Measurements from ENCODE around the gene SERPINB1. TPM values are rescaled to one million over a fixed set of nuclear protein-coding genes. Genes with fewer than 3 reads are reported as not detected.

The SERPINB1 gene
- total and polyA plus RNA-seq, 9 of the 15 experiments (the other 6 are each of a cell fraction or from before 2014, with no cell fraction given), result 33.9 to 108 (median 63.8) TPM

DNA sequence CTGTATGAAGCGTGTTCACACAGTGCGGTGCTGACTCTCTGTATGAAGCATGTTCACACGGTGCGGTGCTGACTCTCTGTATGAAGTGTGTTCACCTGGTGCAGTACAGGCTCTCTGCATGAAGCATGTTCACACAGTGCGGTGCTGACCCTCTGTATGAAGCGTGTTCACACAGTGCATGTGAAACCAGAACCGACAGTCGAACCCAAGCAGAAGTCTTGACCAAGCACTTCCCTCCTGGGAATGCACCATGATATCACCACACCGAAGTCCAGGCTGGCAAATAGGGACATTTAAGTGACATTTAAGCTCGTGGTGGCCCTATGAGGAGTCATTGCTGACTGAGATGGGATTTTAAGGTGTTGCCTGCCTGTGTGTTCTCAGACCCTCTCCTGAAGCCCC, 11.3 kb upstream of the SERPINB1 start (continued):
- TF ChIP-seq, protein P1, sequence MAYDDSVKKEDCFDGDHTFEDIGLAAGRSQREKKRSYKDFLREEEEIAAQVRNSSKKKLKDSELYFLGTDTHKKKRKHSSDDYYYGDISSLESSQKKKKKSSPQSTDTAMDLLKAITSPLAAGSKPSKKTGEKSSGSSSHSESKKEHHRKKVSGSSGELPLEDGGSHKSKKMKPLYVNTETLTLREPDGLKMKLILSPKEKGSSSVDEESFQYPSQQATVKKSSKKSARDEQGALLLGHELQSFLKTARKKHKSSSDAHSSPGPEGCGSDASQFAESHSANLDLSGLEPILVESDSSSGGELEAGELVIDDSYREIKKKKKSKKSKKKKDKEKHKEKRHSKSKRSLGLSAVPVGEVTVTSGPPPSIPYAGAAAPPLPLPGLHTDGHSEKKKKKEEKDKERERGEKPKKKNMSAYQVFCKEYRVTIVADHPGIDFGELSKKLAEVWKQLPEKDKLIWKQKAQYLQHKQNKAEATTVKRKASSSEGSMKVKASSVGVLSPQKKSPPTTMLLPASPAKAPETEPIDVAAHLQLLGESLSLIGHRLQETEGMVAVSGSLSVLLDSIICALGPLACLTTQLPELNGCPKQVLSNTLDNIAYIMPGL (CRISPR knock-in tag; IDR thresholded peaks at IDR 0.05), result no peak
- TF ChIP-seq SMAD4 (CRISPR knock-in tag; conservative IDR thresholded peaks at IDR 0.05), result no peak
- no peak for TF ChIP-seq NFATC3 (IDR thresholded peaks at IDR 0.05)

DNA sequence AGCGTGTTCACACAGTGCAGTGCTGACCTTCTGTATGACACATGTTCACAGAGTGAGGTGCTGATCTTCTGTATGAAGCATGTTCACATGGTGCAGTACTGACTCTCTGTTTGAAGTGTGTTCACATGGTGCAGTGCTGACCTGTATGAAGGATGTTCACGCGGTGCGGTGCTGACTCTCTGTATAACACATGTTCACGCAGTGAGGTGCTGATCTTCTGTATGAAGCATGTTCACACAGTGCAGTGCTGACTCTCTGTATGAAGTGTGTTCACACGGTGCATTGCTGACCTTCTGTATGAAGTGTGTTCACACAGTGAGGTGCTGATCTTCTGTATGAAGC, 10.8 kb upstream of the SERPINB1 start:
- Histone ChIP-seq H3K4me2 (ENCODE audit: insufficient read depth, low read length) (no peak overlapping the region), H3K27me3 (ENCODE audit: control insufficient read depth in 2 of 2, insufficient read depth in 2 of 2, low read length in 2 of 2) (no peaks in the 10 kb centered on the region), H3K4me3 (no peak overlapping the region), H3K9me3 (replicated peaks; ENCODE audit: control insufficient read depth, insufficient read depth, low read depth, low read length) (no peaks in the 10 kb centered on the region), H2AFZ (ENCODE audit: low read depth, low read length) (no peak overlapping the region), H3K9ac (ENCODE audit: insufficient read depth in 1 of 2, low read depth in 2 of 2, low read length in 2 of 2) (no peak overlapping the region), H3K27ac (ENCODE audit: extremely low read depth, low read depth, low read length) (peak overlapping the region; percentile 98; the same call in 1 of the 3 replicates), H4K20me1 (replicated peaks; ENCODE audit: control insufficient read depth, insufficient read depth, low read length) (no peaks in the 10 kb centered on the region), H3K79me2 (ENCODE audit: control insufficient read depth, insufficient read depth, low read length) (no peaks in the 10 kb centered on the region), H3K9me1 (ENCODE audit: control insufficient read depth, insufficient read depth, low read length) (no peaks in the 10 kb centered on the region), H3K36me3 (ENCODE audit: control insufficient read depth, insufficient read depth, low read length) (no peaks in the 10 kb centered on the region), H3K4me1 (replicated peaks in 1 of 2; ENCODE audit: control insufficient read depth in 2 of 2, insufficient read depth in 2 of 2, low read length in 2 of 2) (peaks cover 36 to 66% of the 10 kb centered on the region in 2 experiments)
- WGBS (ENCODE audit: insufficient coverage, low coverage, missing lambda C conversion rate), result 81% methylated on average over 6 of the region's 6 CpGs
- intact Hi-C loops (cut with micrococcal nuclease) (no loop called here), in situ Hi-C loops (cut with MboI) (no loop called here)
- FAIRE-seq, result no peak
- ATAC-seq, result no peak
- ChIA-PET CTCF (ENCODE audit: low intra/inter-chr PET ratio) (no interaction called here), POLR2A (no interaction called here)
- TF ChIP-seq ZNF143 (CRISPR knock-in tag; IDR thresholded peaks at IDR 0.05) (0 out of 2 replicates have a peak, but pooled peaks have one; percentile 22), ZNF778 (CRISPR knock-in tag; IDR thresholded peaks at IDR 0.05) (no peak)
- TF ChIP-seq, protein P2, sequence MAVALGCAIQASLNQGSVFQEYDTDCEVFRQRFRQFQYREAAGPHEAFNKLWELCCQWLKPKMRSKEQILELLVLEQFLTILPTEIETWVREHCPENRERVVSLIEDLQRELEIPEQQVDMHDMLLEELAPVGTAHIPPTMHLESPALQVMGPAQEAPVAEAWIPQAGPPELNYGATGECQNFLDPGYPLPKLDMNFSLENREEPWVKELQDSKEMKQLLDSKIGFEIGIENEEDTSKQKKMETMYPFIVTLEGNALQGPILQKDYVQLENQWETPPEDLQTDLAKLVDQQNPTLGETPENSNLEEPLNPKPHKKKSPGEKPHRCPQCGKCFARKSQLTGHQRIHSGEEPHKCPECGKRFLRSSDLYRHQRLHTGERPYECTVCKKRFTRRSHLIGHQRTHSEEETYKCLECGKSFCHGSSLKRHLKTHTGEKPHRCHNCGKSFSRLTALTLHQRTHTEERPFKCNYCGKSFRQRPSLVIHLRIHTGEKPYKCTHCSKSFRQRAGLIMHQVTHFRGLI (CRISPR knock-in tag; IDR thresholded peaks at IDR 0.05), result no peak
- TF ChIP-seq, protein P3, sequence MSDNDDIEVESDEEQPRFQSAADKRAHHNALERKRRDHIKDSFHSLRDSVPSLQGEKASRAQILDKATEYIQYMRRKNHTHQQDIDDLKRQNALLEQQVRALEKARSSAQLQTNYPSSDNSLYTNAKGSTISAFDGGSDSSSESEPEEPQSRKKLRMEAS (CRISPR knock-in tag; IDR thresholded peaks at IDR 0.05), result peak; percentile 59
- no peak for DNase-seq (ENCODE audit: extremely low read depth in 1 of 4, low spot score in 3 of 4)
- BruUV-seq (replicated peaks), result no TSS peak
